GM18517 (cell line): ENCODE results near the gene CDCP2.
"Not testable (repeated sequence)": the region's sequence is repeated elsewhere in the genome, so short reads cannot be mapped to it uniquely, and the experiment has no call there.

Source experiments
- ATAC-seq: cut with Tn5 transposase; IDR thresholded peaks from one replicate; pipeline ENCODE4 v1.9.1; 2021; ENCODE audit warnings: mild to moderate bottlenecking, moderate library complexity; ENCODE audit not compliant: unreplicated experiment

CDCP2 gene

DNA sequence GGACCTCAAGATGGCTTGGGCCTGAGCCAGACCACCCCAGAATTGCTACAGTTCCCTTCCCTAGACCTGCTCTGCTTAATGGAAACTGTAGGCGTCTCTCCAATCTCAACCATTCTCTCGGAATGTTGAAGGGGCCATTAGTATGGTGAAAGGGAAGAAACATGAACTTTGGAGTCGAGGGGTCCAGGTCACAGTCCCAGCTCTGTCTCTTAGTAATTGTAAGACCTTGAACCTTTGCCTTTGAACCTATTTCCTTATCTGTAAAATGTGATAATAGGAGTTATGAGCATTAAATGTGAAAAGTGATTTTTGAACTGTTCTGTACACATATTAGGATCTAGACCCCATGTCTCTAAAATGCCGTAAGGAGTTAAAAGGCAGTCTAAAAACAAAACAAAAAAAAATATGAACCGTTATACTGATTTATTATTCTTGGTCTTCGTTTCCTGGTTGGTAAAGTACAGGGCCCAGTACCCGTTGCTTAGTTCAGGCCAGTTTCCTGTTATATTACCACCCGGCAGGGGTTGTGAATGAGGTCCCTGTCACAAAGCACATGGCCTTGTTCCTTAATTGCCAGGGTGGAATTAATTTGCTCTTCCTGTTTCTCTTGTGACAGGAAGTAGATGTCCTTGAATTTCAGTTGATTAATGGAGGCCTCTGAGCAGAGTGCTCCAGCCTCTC lies 57.1 kb downstream of the CDCP2 start:
- ATAC-seq: no peak

DNA sequence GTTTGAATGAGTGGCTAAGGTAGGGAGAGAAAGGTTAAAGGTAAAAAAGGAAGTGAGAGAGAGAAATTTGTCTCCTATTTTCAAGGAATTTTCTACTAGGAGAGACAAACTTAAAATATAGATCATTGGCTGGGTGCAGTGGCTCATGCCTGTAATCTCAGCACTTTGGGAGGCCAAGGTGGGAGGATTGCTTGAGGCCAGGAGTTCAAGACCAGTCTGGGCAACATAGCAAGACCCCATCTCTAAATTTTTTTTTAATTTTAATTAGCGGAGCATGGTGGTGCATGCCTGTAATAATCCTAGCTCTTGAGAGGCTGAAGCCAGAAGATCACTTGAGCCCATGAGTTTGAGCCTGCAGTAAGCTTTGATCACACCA lies 58.1 kb downstream of the CDCP2 start:
- not testable (repeated sequence) for ATAC-seq

DNA sequence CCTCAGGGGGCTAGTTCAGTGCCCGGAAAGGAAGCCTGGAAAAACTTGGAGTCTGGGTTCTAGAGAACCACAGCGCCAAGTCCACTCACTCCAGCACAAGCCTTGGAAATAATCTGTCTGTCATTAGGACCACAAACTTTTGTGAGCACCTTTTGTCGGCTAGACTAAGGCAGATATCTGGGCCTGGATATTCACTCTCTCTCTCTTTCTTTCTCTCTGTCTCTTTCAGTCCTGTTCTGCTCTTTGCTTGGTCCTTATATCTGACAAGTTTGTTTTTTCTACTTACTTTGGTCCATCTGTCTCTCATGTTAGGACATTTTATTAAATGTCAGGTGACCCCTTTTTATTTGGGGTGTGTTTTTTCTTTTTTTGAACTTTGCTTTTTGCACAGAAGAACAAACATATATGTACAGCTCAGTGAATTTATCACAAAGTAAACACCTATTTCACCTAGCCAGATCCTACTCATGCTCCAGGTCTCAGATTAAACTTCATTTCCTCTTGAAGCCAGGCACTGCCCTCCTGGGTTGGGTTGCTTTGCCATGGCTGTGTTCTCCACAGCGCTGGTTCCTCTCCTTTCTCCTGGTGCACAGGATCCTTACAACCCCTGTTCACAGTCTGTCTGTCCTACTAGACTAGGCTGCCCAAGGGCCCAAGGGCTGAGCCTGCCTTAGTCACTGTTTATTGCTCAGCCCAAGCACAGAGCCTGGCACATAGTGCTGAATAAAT lies 58.6 kb downstream of the CDCP2 start:
- no peak for ATAC-seq

DNA sequence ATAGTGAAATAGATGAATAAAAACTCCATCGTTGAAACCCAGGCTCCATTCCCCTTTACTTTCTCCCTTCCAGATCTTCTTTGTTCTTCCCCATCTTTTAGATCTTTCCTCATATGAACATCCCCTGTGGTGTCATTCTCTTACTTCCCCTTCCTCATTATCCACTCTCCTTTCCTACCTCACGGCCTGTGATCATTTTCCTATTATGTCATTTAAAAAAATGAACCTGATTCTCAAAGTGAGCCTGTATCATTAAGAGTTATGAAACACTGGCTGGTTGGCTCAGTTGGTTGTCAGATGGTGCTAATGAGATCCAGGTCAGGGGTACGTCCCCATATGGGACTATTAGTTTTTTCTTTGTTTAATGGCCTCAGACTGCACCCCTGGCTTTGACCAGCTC lies 61.1 kb downstream of the CDCP2 start:
- no peak for ATAC-seq

DNA sequence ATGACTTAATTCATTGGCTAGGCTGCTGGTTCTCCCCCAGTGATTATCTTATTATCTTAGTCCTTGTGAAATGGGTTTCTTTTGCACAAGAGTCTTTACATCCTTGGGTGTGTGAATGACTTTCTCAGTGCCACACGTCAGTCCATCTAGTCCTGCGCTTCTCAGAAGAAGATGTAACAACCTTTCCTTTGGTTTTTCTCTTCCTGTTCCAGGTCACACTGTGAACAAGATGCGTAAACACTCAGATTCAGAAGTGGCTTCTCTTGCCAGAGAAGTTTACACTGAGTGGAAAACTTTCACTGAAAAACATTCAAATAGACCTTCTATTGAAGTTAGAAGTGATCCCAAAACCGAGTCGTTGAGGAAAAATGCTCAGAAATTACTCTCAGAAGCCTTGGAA lies 64.4 kb downstream of the CDCP2 start:
- ATAC-seq: no peak

DNA sequence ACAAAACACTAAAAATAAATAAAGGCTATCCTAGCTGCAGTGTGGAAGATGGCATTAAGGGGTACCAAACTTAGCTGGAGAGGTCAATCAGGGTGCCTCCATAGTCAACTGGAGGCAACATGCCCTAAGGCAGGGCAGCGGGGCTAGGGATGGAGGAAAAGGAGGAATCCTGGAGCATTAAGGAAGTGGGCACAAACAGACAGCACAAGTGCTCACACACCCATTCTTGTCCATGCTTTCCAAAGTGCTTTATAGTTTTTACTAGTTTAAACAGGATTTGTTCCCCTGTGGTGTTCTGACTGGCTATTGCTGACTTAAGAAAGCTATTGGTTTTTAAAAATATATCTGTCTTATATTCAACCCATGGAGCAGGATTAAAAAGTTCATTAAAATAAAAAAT lies 66.0 kb downstream of the CDCP2 start:
- ATAC-seq: no peak

DNA sequence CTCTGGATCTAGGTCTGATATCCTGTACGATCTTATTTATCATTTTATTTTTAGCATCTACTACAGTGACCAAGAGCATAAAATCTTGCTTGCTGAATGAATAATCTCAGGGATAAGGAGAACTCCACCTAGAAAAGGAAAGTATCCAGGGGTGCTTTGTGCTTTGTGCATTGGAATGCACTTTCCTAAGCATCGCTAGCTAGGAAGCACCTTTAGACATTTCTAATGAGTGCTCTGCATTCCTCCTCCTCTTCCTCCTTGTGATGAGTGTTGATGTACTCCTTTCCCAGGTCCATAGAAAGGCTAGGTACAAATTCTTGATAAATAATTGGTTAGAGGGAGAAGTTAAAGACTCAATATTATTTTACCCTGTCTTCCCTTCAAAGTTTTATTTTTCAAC lies 68.0 kb downstream of the CDCP2 start:
- no peak for ATAC-seq
